Right kidney (tissue), 1 donor: ENCODE results near the gene SUSD6.

Experiments
- DNase-seq: peaks from one replicate; pipeline ENCODE4 v3.0.0-alpha.2; 2016

Gene SUSD6

GRCh38 chr14:69648480-69649451 is 37.4 kb downstream of the SUSD6 start:
- no peak for DNase-seq

DNA sequence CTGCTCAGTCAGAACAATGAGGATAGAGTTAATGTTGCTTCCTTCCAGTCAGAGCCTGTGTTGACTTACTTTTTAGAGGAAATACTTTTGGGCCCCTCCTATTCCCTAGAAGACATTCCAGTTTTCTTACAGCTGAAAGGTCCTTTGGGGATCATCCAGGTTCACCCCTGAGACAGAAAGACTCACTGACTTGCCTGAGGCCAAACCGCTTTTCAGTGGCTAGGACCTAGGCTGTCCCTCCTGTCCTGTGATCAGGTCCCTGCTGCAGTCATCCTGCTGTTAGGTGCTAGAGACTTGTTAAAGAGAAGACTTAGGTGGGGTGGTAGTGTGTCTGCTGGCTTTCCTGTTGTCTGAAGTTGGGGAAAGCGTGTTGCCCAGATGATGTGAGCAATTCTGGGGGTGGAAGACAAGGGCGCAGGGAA is 39.6 kb downstream of the SUSD6 start:
- no peak for DNase-seq

DNA sequence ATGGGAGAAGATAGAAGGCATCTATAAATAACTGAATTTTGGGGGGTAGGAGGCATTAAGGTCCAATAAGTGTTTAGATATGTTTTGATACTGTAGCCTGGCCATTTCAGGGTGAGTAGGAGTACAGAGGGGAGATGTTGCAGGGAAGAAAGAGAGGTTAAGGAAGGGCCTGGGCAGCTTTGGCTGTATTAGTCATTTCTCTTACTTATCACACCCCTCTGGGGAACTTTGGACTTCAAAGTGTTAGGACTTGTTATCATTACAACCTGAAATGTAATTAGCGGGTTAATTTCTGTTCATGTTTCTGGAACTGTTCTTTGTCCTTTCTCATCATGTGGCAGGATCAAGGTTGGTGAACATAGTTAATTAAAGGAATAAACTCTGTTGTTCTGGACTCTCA is 40.3 kb downstream of the SUSD6 start:
- DNase-seq, result no peak

- DNase-seq, result no peak
Measured at GRCh38 chr14:69652942-69653684, 41.7 kb downstream of the SUSD6 start.

DNA sequence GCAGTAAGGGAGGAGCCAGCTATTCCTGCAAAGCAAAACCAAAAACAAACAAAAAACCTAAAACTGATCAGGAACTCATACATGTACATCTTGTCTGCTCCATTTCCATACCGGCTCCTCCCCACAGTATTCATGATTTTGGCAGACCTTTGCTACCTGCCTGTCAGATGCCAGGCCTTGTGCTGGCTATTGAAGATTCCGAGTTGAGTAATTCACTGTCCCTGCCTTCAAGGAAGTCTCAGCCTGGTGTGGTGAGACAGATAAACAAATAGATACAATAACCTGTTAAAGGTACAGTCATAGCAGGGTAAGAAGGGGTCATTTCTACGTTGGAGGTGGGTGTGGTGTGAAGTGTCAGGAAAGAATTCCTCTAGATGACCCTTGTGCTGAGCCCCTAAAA is 42.7 kb downstream of the SUSD6 start:
- DNase-seq, result no peak

DNA sequence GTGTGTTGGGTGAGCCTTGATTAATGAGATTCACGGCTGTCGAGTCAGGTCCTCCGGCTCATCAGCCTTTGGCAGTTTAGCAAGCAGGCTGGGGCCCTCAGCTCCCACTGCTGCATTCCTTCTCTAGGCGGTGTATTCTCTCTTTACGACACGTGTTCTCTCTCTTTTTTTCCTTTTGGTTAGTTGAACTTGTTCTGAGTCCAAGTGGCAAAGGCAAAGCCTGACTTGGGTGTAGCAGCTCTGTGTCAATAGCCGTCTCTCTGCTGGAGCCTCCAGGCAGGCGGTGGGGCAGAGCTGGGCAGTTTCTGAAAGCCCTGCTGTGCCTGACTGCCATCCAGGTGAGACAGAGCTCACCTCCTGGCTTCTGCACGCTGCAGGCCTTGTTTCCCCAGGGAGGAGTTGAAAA is 46.6 kb downstream of the SUSD6 start:
- peak; percentile 40 for DNase-seq

GRCh38 chr14:69658664-69659261 is 47.4 kb downstream of the SUSD6 start:
- DNase-seq, result no peak

- no peak for DNase-seq
Measured at GRCh38 chr14:69660344-69661193, 49.2 kb downstream of the SUSD6 start.

DNA sequence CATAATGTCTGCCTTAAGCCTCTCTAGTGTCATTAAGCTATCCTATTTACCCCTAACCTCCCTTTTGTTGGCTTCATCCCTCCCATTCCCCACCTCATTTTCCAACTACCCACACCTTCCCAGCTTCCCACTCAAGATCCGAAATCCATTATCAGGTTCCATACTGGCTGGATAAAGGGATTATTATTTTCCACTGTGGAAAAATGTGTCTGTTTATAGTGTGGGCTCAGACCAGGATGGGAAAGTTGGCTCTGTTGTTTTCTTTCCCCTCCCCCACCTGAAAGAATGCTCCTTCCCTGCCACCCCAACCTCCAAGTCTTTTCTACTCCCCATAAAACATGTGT is 49.8 kb downstream of the SUSD6 start:
- DNase-seq, result no peak

DNA sequence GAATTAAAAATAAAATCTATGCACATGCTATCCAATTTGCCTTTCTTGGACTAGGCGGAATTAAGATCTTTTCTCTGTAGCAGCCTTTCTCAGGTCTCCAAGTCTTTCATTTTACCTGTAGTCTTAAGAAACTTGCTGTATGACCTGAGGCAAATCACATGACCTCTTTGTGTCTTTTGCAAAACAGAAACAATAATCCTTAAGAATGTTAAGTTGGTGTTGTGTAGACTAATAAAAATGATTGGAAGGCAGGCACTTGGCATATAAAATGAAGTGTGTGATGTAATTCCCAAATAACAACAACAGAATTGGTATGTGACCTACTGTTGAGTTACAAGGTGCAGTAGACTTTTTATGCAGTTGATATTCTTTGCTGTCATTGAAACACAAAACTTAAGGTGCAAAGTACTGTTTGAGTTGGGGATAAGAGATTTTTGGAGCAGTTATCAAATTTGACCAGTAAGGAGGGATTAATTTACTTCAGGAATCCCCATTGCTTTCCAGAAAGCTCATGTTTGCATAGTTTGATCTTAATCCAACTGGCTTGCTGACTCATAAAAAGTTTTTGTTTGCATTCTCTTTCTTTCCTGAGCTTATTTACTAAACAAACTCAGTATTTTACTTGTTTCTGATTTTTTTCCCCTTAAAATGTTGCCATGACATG is 51.4 kb downstream of the SUSD6 start:
- no peak for DNase-seq

DNA sequence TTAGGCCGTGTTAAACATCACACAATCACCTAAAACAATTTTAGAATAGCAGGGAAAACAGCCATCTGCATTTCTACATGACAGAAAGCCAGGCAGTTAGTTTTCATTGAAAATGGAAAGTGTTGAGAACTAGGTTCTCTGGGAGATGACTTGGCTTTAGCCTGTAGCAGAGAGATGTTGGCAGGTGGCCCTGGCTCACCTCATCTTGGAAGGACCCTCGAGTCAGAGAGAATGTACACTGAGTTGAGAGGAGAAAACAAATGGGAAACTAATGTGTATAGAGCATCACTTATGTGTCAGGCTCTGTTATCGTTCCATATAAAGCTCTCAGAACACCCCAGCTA is 51.9 kb downstream of the SUSD6 start:
- DNase-seq, result no peak

DNA sequence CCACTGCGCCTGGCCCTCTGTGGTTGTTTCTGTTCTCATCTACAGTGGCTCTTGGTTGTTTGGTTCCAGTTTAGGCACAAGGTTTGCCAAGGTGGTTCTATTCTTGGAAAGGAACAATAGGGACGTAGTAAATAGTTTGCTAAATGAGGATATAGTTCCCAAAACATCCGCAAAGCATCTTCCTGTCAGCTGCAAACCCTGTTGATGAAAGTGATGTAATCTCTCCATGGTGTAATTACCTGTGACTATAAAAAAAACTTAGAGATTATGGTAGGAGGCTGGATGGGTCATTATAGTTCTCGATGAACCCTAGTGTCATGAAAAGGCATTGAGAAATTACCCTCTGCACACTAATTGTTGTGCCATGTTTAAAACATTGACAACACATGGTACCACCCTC is 52.9 kb downstream of the SUSD6 start:
- no peak for DNase-seq

- no peak for DNase-seq
Measured at GRCh38 chr14:69664865-69665526, 53.6 kb downstream of the SUSD6 start.

GRCh38 chr14:69665631-69666030 is 54.2 kb downstream of the SUSD6 start:
- DNase-seq, result no peak

GRCh38 chr14:69666112-69666511 is 54.7 kb downstream of the SUSD6 start:
- DNase-seq, result no peak

- DNase-seq, result no peak
Measured at GRCh38 chr14:69666690-69667211, 55.4 kb downstream of the SUSD6 start.

DNA sequence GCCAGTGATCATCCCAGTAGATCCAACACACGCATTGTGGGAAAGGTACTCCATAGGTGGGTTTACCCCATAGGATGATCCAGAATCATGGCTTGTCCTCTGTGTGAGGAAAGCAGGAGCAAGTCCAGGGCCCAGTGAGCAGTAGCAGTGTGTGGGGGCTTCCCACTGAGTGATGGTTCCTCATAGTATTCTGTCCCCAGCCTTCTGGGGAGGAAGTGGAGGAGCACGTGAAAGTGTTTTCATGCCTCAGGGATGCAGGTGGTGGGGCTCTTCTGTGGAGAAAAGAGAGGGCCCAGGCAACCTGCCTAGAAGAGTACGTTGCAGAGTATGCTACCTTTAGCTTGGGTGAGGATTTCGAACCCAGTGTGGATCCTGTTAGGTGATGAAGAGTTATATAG is 56.5 kb downstream of the SUSD6 start:
- no peak for DNase-seq

DNA sequence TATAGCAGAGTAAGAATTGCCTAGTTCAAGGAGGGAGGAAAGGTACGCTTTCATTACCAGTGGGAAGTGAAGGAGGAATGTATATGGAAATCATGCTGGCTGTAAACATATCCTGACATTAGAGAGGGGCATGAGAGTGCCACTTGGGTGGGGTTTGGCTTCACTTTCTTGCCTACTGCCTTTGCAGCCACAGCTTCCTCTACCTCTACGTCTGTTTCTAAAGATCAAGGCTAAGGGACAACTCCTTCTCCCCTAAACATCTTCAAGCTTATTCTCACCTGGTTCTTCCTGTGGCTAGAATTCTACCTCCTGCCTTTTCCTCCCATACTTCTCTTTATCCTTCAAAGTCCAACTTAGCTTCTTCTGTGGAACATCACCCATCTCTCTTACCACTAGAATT is 58.0 kb downstream of the SUSD6 start:
- no peak for DNase-seq

GRCh38 chr14:69670093-69670492 is 58.7 kb downstream of the SUSD6 start:
- DNase-seq, result no peak

DNA sequence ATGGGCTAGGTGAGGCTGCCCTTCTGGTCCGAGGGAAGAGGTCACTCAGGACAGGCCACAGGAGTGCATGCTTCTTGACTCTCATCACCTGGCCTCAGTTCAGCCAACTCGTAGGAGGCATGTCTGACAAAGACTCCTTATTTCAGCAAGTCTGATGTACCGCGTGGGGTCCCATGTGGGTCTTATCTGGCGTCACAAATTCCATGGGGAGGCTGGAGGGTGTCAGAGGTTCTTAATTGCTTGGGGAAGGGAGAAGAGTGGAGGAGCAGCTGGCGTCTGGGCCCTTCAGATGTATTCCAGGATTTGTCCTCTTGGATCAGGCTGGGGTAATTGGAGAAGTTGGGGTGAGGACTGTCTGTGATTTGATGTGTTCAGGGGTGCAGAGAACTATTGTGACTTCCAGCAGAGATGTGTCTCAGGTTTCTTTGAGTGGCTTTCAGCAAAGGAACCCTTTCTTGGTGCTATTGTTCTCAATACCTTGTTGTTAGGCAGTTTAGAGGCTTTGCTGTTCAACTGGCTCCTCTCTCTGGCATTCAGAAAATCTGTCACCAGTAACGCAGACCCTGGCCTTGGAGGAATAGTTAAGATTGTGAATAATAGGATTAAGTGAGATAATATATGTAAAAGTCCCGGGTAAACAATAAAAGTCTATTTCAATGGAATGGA is 60.1 kb downstream of the SUSD6 start:
- DNase-seq, result no peak
